NCI-H1417 treated with DMSO at 0.1 percent for 48 hours (cell line): ENCODE data around the gene MEX3B.

Experiments
- DNase-seq: peaks from one replicate; lab custom pipeline; 2025; lab: John Stamatoyannopoulos, UW

The MEX3B gene

GRCh38 chr15:82045892-82046665, at the start of gene MEX3B:
MEX3B (minus strand) TSS chr15:82046018; CDS start chr15:82045705, 313 bp downstream.
- peak; percentile 97 for DNase-seq

- DNase-seq = no peak
These were observed 48.0 kb upstream of the MEX3B start for GRCh38 chr15:82093774-82094211.

GRCh38 chr15:82093325-82093724, 47.5 kb upstream of the MEX3B start:
- no peak for DNase-seq

GRCh38 chr15:82091636-82092140, 45.9 kb upstream of the MEX3B start:
- no peak for DNase-seq

- no peak for DNase-seq
These were observed 40.6 kb upstream of the MEX3B start for GRCh38 chr15:82086243-82086995.

GRCh38 chr15:82081914-82082762, 36.3 kb upstream of the MEX3B start:
- DNase-seq = no peak

- DNase-seq = no peak
These were observed 35.0 kb upstream of the MEX3B start for GRCh38 chr15:82080774-82081173.

- DNase-seq = no peak
These were observed 33.9 kb upstream of the MEX3B start for GRCh38 chr15:82079736-82080135.

GRCh38 chr15:82074610-82075009, 28.8 kb upstream of the MEX3B start:
- DNase-seq = no peak

- no peak for DNase-seq
These were observed 27.2 kb upstream of the MEX3B start for GRCh38 chr15:82072926-82073537.

- no peak for DNase-seq
These were observed 20.6 kb upstream of the MEX3B start for GRCh38 chr15:82066455-82066854.

- no peak for DNase-seq
These were observed 19.0 kb upstream of the MEX3B start for GRCh38 chr15:82064824-82065223.

GRCh38 chr15:82062479-82063454, 16.9 kb upstream of the MEX3B start:
- no peak for DNase-seq

GRCh38 chr15:82060817-82061216, 15.0 kb upstream of the MEX3B start:
- DNase-seq = no peak

GRCh38 chr15:82058517-82059204, 12.8 kb upstream of the MEX3B start:
- DNase-seq = no peak

- no peak for DNase-seq
These were observed 12.2 kb upstream of the MEX3B start for GRCh38 chr15:82058026-82058425.

- DNase-seq = no peak
These were observed 11.4 kb upstream of the MEX3B start for GRCh38 chr15:82056958-82057823.

GRCh38 chr15:82052751-82053150, 6.9 kb upstream of the MEX3B start:
- no peak for DNase-seq

- DNase-seq = no peak
These were observed 5.8 kb upstream of the MEX3B start for GRCh38 chr15:82051664-82052063.
